Tibial nerve (tissue), 4 donors: ENCODE measurements around the gene GCNT2. TPM values are rescaled to one million over a fixed set of nuclear protein-coding genes. Genes with fewer than 3 reads are reported as not detected.

Source experiments
- DNase-seq, 2 donors: peaks; one replicate each; pipeline ENCODE4 v3.0.0-alpha.2; 2019; ENCODE audit warnings: low spot score in 2 of 2
- H3K27ac ChIP-seq, 4 donors: fragments of 200-600 bp; sonication (generic) in 3 of 4; one replicate each; pipeline ENCODE4 v1.5.1; 2017 to 2019; ENCODE audit warnings: mild to moderate bottlenecking in 1 of 4
- H3K27me3 ChIP-seq, 2 donors: fragments of 200-600 bp; sonication (generic) in 1 of 2; one replicate each; pipeline versions ENCODE4 v1.5.1 to v1.6.0; 2017 to 2019
- H3K36me3 ChIP-seq, 3 donors: fragments of 200-600 bp; sonication (generic); one replicate each; pipeline ENCODE4 v1.5.1; 2018 to 2019
- H3K4me1 ChIP-seq, 4 donors: fragments of 200-600 bp; sonication (generic) in 3 of 4; one replicate each; pipeline ENCODE4 v1.5.1; 2017 to 2019
- H3K4me3 ChIP-seq, 4 donors: fragments of 200-600 bp; sonication (generic) in 3 of 4; one replicate each; pipeline ENCODE4 v1.5.1; 2017 to 2019; ENCODE audit warnings: mild to moderate bottlenecking in 1 of 4, moderate library complexity in 1 of 4
- H3K9me3 ChIP-seq, 4 donors: fragments of 200-600 bp; sonication (generic) in 3 of 4; one replicate each; pipeline ENCODE4 v1.5.1; 2017 to 2019
- EP300 ChIP-seq, 2 donors: sonication (generic); formaldehyde crosslinking; IDR thresholded peaks; one replicate each; pipeline ENCODE4 v1.6.1; 2017; ENCODE audit warnings: antibody characterized with exemption in 2 of 2, mild to moderate bottlenecking in 1 of 2
- POLR2A ChIP-seq, 2 donors: fragments of 450-650 bp; IDR thresholded peaks; one replicate each; pipeline ENCODE4 v1.6.1; 2017; ENCODE audit warnings: antibody characterized with exemption in 2 of 2, mild to moderate bottlenecking in 2 of 2, moderate library complexity in 2 of 2
- WGBS, 2 donors: methylation state at CpG; one replicate each; pipeline ENCODE4 v1.1.5; 2018; 5-methylcytosine and 5-hydroxymethylcytosine counted together
- total RNA-seq, 4 donors: library from RNA; depleted of rRNA; stranded (reverse); fragments of >200 nt; gene quantifications; one replicate each; pipeline ENCODE4 v1.1.0, GENCODE V29; 2016
- TF ChIP-seq, protein P1 (sequence below), 5 experiments: fragments of 200-600 bp in 3 of 5; fragments of 450-650 bp in 2 of 5; sonication (generic) in 3 of 5; IDR thresholded peaks; one replicate each; pipeline ENCODE4 v1.5.1; 2016 to 2019; ENCODE audit warnings: antibody characterized with exemption in 5 of 5, mild to moderate bottlenecking in 3 of 5, moderate library complexity in 2 of 5

The GCNT2 gene
- total RNA-seq, 4 donors from 2014 or later, result 0.78 to 3.5 (median 2.5) TPM

DNA sequence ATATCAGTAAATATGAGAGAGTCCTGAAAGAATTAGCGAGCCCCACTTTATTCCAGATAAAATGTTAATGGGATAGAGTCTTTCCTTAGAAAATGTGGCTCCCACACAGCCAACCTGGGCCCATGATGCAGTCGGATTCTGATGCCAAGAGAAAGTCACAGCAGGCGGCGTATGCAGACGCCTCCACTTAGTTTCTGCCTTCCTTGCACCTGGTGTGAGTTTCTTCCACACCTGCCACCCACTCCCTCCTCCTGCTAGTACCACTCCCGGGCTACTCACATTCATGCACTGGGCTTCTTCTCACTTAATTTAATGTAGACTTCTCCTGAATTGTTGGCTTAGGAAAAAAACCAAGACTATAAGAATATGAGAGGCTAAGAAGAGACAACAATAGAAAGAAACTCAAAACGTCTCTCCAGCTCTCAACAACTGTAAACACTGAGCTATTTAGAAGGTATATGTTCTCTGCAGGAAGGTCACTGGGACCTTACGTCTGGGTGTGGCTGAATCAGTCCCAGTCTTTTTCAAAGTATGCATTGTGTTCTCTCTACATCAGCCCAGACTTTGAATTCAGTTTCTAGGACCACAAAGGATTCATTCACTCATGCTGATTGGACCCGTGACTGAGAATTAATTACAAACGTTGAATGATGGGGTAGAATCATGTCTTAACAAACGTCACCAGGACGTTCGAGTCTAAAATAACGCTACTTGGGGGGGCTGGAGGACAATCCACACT is 70.4 kb downstream of the GCNT2 start:
- 62 to 67% methylated on average over 14 of the region's 14 CpGs for WGBS, 2 donors
- DNase-seq, result no peak

DNA sequence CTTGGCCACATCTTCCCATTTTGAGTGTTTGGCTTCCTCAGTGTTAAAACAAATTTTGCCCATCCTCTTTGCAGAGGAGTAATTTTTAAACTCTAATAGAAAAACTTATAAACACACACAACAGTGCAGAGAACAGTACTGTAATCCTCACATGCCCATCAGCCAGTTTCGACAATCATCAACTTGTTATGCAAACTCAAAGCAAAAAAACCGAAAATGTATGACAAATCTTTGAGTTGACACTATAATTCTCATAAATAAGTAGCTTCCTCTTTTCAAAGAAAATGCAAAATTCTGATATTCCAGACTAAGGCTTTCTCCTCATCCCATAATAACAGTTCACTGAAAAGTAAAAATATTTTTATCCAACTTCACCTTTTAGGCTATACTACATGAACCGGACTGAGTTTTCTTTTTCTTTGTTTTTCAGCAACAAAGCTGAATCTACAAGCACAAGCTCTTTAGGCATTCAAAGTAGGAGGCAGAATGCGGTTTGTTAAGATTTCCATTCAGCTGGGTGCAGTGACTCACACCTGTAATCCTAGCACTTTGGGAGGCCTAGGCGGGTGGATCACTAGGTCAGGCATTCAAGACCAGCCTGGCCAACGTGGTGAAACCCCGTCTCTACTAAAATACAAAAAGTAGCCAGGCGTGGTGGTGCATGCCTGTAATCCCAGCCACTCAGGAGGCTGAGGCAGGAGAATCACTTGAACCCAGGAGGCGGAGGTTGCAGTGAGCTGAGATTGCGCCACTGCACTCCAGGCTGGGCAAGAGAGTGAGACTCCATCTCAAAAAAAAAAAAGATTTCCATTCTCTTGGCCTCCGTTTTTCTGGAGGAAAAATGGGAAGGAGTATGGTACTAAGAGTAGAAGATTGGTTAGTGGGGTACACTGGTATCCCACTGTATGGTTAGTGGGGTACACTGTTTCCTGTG is 74.8 kb downstream of the GCNT2 start:
- no peaks in the 10 kb centered on the region for H3K9me3 ChIP-seq

More for the DNA sequence above, 70.4 kb downstream of the GCNT2 start:
- no peaks in the 10 kb centered on the region for H3K36me3 ChIP-seq
- no peaks in the 10 kb centered on the region for H3K4me1 ChIP-seq
- no peaks in the 10 kb centered on the region for H3K27me3 ChIP-seq
- H3K4me3 ChIP-seq, result no peak overlapping the region
- no peak overlapping the region for H3K27ac ChIP-seq
- no peaks in the 10 kb centered on the region for H3K9me3 ChIP-seq
- TF ChIP-seq, protein P1, sequence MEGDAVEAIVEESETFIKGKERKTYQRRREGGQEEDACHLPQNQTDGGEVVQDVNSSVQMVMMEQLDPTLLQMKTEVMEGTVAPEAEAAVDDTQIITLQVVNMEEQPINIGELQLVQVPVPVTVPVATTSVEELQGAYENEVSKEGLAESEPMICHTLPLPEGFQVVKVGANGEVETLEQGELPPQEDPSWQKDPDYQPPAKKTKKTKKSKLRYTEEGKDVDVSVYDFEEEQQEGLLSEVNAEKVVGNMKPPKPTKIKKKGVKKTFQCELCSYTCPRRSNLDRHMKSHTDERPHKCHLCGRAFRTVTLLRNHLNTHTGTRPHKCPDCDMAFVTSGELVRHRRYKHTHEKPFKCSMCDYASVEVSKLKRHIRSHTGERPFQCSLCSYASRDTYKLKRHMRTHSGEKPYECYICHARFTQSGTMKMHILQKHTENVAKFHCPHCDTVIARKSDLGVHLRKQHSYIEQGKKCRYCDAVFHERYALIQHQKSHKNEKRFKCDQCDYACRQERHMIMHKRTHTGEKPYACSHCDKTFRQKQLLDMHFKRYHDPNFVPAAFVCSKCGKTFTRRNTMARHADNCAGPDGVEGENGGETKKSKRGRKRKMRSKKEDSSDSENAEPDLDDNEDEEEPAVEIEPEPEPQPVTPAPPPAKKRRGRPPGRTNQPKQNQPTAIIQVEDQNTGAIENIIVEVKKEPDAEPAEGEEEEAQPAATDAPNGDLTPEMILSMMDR (IDR thresholded peaks at IDR 0.05), result no peak
- TF ChIP-seq POLR2A (IDR thresholded peaks at IDR 0.05) (no peak), EP300 (IDR thresholded peaks at IDR 0.05) (no peak)

DNA sequence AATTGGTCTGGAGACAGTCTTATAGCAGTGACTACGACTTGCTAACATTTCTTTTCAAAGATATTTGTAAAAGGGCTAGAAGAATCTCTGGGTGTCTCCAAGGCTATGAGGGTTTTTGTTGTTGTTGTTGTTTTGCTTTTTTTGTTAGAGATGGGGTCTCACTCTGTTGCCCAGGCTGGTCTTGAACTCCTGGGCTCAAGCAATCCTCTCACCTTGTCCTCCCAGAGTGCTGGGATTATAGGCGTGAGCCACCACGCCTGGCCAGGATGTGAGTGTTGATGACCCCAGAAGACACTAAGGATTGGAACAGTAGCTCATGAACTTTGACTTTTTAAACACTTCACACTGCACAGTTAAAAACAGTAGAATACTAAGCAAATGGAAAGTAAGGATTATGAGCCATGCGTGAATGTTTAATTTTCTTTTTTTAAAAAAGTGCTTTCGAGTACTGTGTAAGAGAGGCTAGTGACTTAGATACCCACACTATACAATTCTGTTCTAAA is 76.4 kb downstream of the GCNT2 start:
- no peak for DNase-seq
- no peaks in the 10 kb centered on the region for H3K27me3 ChIP-seq
- no peaks in the 10 kb centered on the region for H3K4me1 ChIP-seq
- H3K36me3 ChIP-seq, result no peaks in the 10 kb centered on the region
- H3K4me3 ChIP-seq, result no peak overlapping the region
- TF ChIP-seq EP300 (IDR thresholded peaks at IDR 0.05) (no peak), POLR2A (IDR thresholded peaks at IDR 0.05) (no peak)
- TF ChIP-seq, protein P1 (IDR thresholded peaks at IDR 0.05), result no peak
- no peaks in the 10 kb centered on the region for H3K9me3 ChIP-seq
- H3K27ac ChIP-seq, result no peak overlapping the region
- 84 to 86% methylated on average over 5 of the region's 5 CpGs for WGBS, 2 donors

More for the DNA sequence above, 74.8 kb downstream of the GCNT2 start:
- no peak for DNase-seq
- Histone ChIP-seq H3K36me3 (no peaks in the 10 kb centered on the region), H3K4me1 (no peaks in the 10 kb centered on the region), H3K4me3 (no peak overlapping the region), H3K27ac (no peak overlapping the region), H3K27me3 (no peaks in the 10 kb centered on the region)
- TF ChIP-seq, protein P1 (IDR thresholded peaks at IDR 0.05), result no peak
- TF ChIP-seq POLR2A (IDR thresholded peaks at IDR 0.05), result no peak
- TF ChIP-seq EP300 (IDR thresholded peaks at IDR 0.05), result no peak
- WGBS, 2 donors, result 80% methylated on average over 11 of the region's 11 CpGs

DNA sequence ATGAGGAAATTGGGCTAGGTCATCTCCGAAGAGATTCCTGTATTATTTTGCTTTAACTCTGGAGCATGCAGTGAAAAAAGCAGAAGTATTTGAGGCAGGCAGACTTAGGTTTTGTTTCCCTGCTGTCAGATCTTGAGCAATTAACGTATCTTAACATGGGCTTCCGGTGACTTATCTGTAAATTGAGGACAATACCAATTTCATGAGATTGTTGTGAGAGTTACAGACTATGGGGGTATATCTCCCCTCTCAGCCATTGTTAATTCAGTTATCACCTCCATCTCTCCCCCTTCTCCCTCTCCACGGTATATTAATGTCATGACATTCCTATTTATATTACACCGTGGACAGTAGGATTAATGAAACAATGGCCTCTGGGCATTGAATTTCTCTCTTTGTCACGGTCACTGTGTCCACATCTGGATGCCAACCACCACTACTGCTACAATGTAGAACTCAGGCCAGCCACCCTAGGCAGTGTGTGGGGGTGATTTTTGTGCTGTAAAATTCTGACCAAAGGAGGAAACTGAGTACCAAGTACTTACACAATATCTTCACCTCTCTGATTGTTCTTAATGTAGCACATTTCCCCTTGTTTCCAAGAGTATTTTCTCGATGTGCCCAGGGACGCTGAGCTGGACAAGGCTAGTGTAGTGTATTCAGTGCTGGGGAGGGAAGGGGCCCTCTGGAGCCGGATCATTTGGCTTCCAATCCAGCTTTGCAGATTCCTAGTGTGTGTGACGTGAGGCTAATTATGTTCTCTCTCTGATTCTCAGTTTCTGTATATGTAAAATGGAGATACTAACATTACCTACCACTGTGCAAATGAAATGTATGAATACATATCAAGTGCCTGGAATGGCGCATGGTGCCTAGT is 77.2 kb downstream of the GCNT2 start:
- no peak overlapping the region for H3K4me3 ChIP-seq
- TF ChIP-seq EP300 (IDR thresholded peaks at IDR 0.05) (no peak), POLR2A (IDR thresholded peaks at IDR 0.05) (no peak)
- TF ChIP-seq, protein P1 (IDR thresholded peaks at IDR 0.05), result no peak
- H3K36me3 ChIP-seq, result no peaks in the 10 kb centered on the region
- H3K27ac ChIP-seq, result no peak overlapping the region
- WGBS, 2 donors, result 64 to 69% methylated on average over 11 of the region's 11 CpGs
- H3K9me3 ChIP-seq, result no peaks in the 10 kb centered on the region
- H3K4me1 ChIP-seq, result no peaks in the 10 kb centered on the region
- no peak for DNase-seq
- no peaks in the 10 kb centered on the region for H3K27me3 ChIP-seq
